HG02884 (cell line): ENCODE results near the gene UBXN6.

Experiments
- ATAC-seq: cut with Tn5 transposase; IDR thresholded peaks from one replicate; pipeline ENCODE4 v1.9.1; 2021; ENCODE audit warnings: mild to moderate bottlenecking, moderate library complexity; ENCODE audit not compliant: unreplicated experiment

UBXN6 gene

DNA sequence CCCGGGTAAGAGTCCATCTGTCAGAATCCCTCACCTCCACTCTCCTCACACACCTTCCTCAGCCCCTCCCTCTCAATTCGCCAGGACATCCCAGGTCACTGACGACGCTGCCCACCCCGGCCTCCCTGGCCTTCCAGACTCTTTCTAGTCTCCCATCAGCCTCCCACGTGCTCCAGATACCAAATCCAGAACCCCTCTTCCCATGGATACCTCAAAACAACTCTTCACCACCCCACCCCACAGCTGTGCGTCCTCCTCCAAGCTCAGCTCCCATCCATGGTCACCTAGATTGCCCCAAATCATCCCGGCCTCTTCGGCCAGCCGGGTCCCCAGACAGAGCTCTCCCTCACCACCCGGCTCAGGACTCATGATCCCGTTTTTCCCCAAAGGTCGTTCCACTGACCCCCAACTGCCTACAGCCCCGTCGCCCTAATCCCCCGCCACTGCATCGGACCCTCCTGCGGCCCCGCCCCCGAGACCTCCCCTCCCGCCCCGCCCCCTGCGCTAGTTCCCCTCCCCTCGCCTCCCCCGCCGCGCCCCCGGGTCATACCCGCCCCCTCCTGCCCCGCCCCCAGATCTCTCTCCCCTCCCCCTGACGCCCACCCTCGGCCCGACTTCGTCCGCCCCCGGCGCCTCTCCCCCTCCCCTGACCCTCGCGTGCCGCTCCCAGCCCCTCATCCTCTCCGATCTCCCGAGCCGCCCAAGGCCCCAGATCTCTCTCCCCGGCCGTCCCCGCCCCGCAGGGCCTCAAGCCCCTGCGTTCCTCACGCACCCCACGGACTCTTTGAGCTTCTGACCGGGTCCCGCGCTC is 546 bp downstream of the UBXN6 start:
- ATAC-seq: no peak

DNA sequence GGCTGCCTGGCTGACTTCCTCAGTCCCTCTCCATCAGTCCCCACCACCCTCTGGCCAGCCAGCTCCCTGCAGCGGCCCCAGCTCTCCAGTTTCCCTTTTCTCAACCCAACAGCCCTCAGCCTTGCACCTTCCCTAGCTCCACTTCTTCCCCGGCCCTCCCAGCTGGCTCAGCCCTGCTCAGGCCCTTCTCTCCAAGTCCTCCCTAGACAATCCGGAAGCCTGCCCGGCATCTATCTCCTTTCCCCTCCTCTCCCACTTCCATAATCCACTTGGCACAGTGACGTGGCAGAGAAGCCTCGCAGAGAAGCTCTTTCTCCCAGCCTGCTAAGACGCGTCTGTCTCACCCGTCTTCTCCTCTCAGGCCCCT is 1.1 kb downstream of the UBXN6 start:
- no peak for ATAC-seq

DNA sequence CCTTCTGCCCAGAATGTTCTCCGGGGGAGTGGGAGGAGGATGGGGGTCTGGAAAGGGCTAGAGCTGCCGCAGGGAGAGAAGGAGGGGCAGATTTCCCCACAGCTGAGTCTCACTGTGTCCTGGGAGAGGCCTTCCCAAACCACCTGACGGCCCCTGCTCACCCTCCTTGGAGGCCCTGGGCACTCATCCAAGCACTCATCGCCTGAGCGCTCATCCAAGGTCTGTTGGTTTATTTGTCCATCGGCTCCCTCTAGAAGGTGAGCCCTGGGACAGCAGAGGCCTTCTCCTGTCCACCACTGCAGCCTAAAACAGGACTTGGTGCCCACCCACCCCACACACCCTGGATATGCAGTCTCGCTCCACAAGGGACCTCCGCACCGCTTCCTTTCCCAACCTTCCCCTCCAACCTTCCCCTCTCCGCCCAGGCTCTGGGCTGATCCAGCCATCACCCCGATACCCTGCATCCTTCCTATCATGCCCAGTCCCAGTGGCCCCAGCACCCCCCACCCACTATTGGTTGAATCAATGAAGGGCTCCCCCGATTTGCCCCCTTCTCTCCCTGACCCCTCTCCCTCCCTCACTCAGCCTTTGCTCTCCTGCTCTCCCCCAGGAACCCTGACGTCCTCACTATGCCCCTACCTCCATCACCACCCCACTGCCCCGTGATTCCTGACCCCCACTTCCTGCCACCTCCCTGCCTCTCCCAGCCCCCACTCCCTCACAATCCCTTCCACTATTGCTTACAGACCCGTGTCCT is 1.7 kb downstream of the UBXN6 start:
- no peak for ATAC-seq

DNA sequence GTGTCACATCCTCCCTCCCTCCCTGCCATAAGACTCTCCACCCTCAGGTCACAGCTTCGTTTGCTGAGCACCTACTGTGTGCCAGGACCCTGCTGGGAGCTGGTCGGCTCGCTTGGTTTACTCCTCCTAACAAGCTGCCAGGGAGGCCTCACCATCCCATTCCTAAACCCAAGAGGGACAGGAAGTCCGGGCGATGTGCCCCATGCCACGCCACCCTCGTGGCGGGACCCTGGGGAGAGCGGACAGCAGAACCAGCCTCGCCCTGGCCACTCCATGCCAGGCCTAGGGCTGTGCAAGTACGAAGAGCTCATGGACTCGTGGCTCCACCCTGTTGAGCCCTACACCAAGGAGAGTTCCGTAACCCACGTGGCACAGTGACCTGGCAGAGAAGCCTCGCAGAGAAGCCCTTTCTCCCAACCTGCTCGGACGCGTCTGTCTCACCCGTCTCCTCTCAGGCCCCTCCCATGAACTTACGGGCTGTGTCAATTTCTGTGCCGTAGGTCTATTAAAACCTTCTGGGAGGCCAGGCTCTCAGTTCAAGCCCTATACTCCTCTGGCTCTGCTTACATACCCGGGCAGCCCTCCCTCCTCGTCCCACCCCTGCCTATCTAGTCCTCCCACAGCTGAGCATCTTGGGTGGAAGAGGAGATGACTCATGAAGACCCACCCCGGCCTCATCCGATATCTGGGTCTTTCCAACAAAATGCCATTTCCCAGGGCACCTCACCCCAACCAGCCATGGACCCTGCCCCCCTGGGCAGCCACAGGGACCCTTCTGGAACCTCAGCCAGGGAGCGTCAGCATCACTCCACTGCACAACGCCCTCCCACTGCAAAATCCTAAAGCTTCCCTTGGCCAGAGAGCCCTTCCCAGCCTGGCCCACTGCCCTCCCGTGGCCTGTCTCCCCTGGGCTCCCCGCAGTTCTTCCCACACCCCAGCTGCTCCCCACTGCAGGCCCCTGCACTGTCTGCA is 2.6 kb downstream of the UBXN6 start:
- ATAC-seq: no peak

DNA sequence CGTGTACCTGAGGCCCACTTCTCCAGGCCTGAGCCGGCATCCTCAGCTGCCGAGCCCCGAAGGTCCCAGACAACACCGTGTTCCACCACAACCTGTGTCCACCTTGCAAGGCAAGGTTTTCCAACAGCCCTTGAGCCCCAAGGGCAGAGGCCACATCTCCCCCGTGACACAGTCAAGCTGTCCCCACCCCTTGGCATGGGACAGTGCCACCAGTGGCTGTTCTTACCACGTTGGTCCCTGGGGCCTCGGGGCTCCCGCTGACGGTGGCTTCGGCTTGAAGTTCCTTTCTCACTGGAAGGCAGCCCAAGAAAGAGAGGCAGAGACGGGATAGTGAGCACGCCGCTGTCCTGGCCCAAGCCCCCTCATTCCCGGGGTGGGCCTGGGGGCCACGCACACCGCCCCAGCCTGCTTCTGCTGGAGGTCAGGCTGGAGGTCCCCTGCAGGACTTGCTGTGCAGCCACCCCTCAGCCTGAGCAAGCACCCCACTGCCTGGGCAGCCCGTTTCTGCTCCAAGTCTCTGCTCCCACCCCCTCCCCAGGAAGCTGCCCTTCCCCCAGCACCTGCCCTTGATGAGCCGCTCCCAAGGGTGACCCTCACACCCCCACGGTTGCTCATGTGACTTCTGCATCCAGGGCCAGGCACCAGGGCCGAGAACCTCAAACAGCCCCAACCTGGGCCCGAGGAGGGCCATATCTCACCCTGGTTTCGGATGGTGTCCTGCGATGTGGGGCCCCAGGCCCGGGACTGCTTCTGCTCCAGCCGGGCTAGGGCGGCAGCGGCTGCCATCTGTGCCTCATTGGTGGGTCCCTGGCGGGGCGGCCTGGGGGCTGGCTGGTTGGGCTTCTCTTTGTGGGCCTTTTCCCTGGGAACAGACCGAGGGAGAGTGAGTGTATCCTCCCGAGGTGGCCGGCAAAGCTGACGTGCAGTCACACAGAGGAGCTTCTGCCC is 4.1 kb downstream of the UBXN6 start:
- ATAC-seq: no peak

DNA sequence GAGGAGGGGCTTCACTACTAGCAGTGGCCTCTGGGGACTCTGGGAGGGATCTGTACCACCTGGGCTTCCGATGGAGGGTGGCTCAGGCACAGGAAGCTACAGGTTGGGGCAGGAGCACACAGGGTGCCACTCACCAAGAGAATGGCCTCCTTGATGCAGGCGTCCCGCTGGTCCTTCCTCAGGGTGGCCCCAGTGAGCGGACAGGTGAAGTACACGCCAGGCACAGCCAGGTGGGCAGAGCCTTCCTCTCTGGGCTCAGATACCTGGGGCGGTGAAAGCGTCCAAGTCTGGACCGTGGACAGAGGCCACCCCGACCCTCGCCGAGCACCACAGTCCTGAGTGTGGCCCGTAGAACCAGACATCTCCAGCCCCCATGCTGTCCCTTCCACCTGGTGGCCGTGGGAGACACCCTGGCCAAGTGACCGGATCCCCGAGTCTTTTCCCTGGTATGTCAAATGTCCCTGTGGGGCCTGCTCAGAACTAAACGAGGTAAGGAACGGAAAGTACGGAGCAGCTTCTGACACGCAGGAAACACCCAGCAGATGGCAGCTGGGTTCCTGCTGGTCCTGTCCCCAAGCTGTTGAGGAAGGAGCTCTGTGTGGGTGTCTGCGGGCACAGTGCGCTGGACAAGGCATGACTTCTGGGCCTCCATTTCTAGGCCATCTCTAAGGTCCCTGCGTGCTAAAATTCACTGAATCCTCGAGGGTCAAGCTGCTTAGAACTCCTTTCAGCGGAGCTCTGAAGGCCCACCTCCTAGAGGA is 5.2 kb downstream of the UBXN6 start:
- no peak for ATAC-seq

DNA sequence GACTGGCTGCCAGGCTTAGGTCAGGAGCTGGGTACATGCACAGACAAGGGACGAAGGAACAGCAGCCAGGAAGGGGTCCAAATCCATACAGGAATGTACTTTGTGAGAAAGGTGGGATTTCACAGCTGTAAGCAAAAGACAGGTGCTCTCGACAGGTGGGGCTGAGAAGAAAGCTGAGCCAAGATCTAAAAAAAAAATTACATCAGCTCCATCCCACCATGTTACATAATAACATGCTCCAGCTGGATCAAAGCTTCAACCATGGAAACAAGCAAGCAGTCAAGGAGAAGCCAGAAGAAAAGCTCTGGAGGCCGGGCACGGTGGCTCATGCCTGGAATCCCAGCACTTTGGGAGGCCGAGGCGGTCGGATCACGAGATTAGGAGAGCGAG is 8.0 kb downstream of the UBXN6 start:
- no peak for ATAC-seq

DNA sequence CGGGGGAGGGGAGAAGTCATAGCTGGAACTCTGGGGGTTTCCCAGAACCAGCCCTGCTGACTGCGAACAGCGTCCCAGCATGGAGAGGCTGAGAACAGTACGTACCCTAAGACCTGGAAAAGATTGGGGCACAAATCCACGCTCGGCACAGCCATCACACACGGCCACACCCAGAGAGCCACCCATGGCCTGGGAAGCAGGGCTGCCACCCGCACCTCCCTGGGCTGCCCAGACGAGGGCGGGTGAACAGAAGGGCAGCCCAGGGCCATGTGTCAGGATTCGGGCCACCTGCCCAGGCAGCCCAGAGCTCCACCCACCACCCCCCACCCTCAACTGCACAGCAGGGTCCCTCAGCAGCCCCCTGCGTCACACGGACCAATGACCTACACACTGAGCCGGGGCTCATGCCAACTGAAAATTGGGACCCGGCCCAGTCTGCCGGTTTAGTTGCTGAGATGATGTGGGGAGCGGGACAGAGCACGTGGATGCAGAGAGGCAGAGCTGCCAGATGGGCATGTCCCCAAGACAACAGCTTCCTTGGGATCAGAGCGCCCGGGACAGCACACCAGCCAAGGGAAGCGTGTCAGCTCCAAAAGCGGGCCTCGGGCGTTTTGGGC is 8.5 kb downstream of the UBXN6 start:
- ATAC-seq: no peak

DNA sequence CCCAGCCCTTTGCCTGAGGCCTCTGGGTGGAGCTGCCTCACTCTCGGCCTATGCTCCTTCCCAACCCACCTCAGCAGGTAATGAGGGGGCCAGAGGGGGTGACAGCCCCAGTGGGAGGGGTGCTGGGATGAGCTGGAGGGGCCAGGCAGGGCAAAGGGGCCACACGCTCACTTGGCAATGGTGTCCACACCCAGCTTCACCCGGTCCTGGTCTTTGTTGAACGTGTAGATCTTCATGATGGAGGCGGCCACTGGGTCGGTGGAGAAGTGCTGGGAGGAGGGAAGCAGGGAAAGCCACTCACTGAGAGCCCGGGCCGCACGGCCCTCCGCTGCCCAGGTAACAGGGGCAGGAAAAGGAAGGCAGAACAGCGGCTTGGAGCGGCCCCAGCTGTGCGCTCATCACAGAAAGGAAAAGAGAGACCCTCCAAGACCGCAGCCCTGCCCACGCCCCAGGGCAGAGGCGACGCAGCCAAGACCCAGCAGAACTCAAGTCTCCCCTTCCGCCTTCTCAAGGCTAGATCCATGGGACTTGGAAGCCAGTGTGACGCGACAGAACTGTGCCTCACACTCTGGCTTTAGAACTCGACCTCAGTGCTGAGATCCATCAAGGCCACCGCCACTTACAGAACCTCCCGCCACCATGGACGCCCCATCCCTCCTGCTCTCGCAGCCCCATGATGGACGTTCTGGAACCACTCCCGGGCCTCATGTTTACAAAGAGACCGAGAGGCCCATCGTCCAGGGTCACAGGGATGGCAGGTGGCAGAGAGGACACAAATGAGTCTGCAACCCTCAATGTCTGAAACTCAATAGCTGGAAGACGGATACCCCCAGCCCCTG is 9.2 kb downstream of the UBXN6 start:
- ATAC-seq: no peak

DNA sequence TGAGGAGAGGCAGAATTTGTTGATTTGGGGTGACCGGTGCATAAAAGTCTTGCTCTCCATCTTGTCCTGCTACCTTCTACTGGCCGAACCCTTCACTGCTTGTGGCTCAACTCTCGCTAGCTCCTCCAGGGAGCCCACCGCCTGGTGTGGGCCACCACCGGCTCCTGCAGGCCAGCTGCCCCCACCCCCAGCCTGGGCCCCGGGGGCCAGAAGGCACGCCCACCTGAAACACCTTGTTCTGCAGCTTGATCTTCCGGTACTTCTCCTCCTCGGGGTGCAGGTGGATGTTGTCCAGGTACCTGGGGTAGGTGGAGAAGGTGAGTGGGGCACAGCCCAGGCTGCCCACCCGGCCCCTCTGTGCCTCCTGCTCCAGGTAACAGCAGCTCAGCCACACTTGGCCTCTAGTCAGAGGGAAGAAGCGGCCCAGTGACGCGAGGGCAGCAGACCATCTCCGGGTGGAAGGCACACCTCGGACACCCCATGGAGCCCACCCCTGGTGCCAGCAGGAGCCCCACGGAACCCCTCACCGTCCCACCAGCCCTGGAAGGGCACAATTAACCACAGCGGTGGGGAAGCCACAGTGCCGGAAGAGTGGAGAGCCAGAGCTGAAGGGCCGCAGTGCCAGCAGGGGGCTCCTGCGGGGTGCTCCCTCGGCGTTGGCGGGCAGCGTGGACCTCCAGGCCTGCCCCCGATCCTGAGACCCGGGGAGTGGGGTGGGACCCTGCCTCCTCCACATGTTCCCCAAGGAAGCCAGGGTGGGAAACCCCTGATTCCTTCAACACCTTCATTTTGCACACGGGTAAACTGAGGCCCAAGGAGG is 10.1 kb downstream of the UBXN6 start:
- no peak for ATAC-seq

DNA sequence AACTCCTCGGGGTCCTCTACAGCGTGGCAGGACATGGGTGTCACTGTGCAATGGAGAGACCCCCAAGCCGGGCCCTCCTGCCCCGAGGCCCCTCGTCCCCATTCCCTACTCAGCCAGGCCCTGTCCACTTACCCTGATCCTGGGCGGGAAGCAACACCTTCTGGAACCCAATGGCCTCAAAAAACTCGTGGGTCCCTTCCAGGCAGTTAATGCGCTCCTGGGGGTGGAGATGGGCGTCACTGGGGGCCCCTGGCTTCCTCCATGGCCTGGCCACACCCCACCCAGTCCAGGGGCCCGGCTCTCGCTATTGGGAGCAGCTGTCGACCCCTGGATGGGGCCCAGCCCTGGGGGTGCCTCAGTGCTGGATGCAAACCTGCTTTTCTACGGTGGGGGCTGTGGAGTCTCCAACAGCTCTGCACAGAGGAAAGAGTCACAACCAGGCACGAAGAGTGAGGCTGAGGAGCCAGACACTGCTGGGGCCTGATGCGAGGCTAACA is 10.8 kb downstream of the UBXN6 start:
- ATAC-seq: no peak

DNA sequence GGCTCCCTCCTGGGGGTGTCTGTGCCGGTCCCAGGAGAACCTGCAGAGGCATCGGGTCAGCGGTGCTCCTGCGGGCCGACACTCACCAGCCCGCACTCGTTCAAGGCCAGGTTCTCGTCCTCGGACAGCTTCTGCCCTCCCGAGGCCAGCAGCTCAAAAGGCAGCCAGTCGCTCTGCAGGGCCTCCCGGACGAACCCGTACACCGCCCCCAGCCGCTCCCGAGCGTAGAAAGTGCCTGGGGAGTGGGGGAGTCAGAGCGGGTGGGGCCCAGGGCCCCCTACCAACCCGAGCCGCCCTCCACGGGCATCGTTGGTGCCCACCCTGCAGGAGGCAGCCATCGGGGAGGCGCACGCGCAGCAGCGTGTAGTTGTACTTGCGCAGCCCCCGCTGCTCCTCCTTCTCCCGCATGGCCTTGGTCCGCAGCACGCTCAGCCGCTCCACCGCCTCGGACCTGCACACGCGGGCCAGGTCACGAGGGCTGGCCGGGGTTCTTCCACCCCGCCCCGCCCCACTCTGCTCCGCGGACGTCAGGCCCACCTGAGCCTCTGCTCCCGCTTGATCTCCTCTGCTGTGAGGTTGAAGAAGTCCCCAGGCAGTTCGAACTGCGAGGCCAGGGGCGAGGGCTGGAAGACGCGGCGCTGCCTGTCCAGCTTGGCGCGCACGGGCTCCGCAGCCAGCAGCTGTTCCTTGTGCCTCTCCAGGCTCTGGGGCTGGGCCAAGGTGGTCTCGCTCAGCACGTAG is 11.5 kb downstream of the UBXN6 start:
- no peak for ATAC-seq

DNA sequence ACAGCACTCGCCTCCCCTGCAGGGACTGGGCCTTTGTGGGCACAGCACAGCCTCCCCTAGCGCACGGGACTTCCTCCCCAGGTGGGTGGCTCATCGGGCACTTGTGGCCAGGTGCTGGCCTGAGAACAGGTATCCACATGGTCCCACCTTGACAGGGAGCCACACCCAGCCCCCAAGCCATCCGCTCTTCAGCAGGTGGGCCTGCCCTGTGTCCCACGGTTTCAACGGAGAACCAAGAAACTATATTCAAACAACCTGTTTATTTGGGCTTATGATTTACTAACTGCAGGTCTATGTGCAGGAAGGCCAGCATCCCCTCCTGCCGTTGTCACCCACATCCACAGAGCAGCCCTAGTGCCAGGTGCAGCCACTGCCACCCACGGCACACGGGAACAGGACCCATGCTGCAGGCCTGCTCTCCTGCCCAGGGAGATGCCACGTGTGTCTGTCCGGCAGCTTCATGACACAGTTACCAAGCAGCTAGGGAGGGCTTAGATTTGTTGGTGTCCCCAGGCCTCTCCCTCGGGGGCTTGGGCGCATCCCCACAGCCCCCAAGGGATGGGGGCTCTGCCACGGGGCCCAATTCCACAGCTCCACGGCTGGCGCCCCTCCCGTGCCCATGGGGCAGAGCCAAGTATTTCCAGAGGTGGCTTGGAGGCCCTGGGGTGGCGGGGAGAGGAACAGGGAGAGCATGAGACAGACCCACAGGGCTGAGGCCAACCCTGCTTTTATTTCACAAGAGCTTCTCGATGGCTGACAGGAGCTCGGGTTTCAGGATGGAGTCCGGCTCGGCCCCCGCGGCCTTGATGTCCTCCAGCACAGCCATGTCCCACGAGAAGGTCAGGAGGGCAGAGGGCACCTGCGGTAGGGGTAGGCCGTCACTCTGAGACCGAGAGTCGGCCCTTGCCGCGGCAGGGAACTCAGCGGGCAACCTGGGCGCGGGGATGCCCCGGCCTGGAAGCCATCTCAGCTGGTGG is 12.5 kb downstream of the UBXN6 start:
- ATAC-seq: no peak

DNA sequence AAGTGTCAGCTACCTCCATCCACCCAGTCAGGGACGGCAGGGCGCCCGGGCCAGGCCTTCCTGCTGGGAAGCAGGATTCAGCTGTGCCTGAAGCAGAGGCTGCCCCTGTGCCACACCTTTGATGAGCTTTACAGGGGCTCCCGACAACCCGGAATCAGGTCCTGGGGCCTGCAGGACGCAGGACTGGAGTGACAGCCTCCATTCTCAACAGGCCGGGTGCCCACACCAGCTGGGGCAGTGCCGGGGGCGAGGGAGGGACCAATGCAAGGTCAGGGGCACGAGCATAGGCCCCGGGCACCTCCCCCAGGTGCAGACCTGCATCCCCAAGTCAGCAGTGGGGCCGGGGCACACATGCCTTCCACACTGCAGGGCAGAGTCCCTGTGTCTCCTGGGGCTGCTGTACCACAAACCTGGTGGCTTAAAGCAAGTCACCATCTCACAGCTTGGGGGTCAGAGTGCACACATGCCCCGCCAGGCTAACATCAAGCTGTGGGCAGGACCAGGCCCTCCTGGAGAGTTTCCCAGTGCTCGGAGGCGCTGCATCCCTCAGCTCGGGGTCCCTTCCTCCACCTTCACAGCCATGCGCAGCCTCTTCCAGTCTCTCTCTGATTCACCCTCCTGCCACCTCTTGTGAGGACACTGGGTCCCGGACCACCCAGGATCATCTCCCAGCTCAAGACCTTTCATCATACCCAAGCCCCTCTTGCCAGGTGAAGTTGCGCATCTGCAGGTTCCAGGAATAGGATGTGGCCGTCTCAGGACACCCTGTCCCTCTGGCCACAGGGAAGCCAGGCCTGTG is 13.4 kb downstream of the UBXN6 start:
- no peak for ATAC-seq
